Caco-2 (cell line): ENCODE data around the gene WLS. TPM values are rescaled to one million over a fixed set of nuclear protein-coding genes. Genes with fewer than 3 reads are reported as not detected.

ENCODE experiments used
- BruUV-seq: library from RNA; stranded (reverse); fragments of 400-500 nt; replicated peaks from 2 replicates; lab custom pipeline; 2021; lab: Mats Ljungman, UMichigan
- CTCF ChIA-PET: fragments of 300-600 bp; sonication (Branson Sonifier 250); formaldehyde crosslinking; loops from one replicate; lab custom pipeline; 2022; ENCODE audit warnings: antibody characterized with exemption; lab: Charles Lee
- POLR2A ChIA-PET: fragments of 300-600 bp; sonication (Branson Sonifier 250); formaldehyde crosslinking; loops from one replicate; lab custom pipeline; 2022; ENCODE audit warnings: antibody characterized with exemption; lab: Charles Lee
- DNase-seq, 2 experiments: peaks; one replicate each; pipeline versions ENCODE4 v3.0.0 to v3.0.0-alpha.2; 2020 to 2022
- H3K27me3 ChIP-seq: replicated peaks from 2 replicates; pipeline ENCODE4 v1.6.0; 2011; ENCODE audit warnings: low read length; ENCODE audit not compliant: control insufficient read depth, insufficient read depth
- H3K36me3 ChIP-seq: 2 replicates; pipeline ENCODE4 v1.5.1; 2011; ENCODE audit warnings: low read length; ENCODE audit not compliant: control insufficient read depth, insufficient read depth
- H3K4me1 ChIP-seq: fragments of 250-450 bp; sonication (Bioruptor Pico); 2 replicates; pipeline ENCODE4 v1.5.1; 2020; ENCODE audit warnings: mild to moderate bottlenecking
- H3K4me3 ChIP-seq: 2 replicates; pipeline ENCODE4 v1.5.1; 2011; ENCODE audit warnings: low read depth, mild to moderate bottlenecking, control low read depth, low read length
- H3K9me3 ChIP-seq: fragments of 250-450 bp; sonication (Bioruptor Pico); 2 replicates; pipeline ENCODE4 v1.5.1; 2020; ENCODE audit warnings: mild to moderate bottlenecking, moderate library complexity
- H3K27ac Mint-ChIP-seq: one replicate; pipeline ENCODE4 v1.8.0; 2022; ENCODE audit warnings: mixed read lengths; ENCODE audit not compliant: unreplicated experiment
- H3K27me3 Mint-ChIP-seq: one replicate; pipeline ENCODE4 v1.8.0; 2022; ENCODE audit warnings: mixed read lengths; ENCODE audit not compliant: insufficient read depth, unreplicated experiment
- H3K36me3 Mint-ChIP-seq: one replicate; pipeline ENCODE4 v1.8.0; 2022; ENCODE audit warnings: mild to moderate bottlenecking, mixed read lengths; ENCODE audit not compliant: insufficient read depth, unreplicated experiment
- H3K4me1 Mint-ChIP-seq: one replicate; pipeline ENCODE4 v1.8.0; 2022; ENCODE audit warnings: low read depth, mixed read lengths; ENCODE audit not compliant: unreplicated experiment
- H3K4me3 Mint-ChIP-seq: one replicate; pipeline ENCODE4 v1.8.0; 2022; ENCODE audit warnings: mild to moderate bottlenecking, moderate library complexity, mixed read lengths; ENCODE audit not compliant: unreplicated experiment
- H3K9me3 Mint-ChIP-seq: one replicate; pipeline ENCODE4 v1.8.0; 2022; ENCODE audit warnings: mixed read lengths; ENCODE audit not compliant: unreplicated experiment
- CTCF ChIP-seq, 2 experiments: fragments of 200-600 bp in 1 of 2; IDR thresholded peaks; 1 replicate in 1 of 2; 2 replicates in 1 of 2; pipeline versions ENCODE4 v1.5.1 to v1.8.0; 2011 to 2022; ENCODE audit warnings: antibody characterized with exemption in 1 of 2, control low read depth in 1 of 2, inconsistent platforms in 1 of 2, low read depth in 1 of 2, low read length in 1 of 2, mild to moderate bottlenecking in 1 of 2, moderate library complexity in 1 of 2; ENCODE audit not compliant: insufficient read depth in 1 of 2, severe bottlenecking in 1 of 2, unreplicated experiment in 1 of 2
- intact Hi-C: fragments of 100-400 bp; cut with micrococcal nuclease; formaldehyde crosslinking; loops from one replicate; pipeline ENCODE4 v1.10.0; 2022; ENCODE audit not compliant: unreplicated experiment
- total RNA-seq: library from RNA; stranded (reverse); gene quantifications from 2 replicates; pipeline ENCODE4 v1.2.3, GENCODE V29; 2022

WLS gene
- total RNA-seq, 1 experiment from 2014 or later, result 72.3 TPM

DNA sequence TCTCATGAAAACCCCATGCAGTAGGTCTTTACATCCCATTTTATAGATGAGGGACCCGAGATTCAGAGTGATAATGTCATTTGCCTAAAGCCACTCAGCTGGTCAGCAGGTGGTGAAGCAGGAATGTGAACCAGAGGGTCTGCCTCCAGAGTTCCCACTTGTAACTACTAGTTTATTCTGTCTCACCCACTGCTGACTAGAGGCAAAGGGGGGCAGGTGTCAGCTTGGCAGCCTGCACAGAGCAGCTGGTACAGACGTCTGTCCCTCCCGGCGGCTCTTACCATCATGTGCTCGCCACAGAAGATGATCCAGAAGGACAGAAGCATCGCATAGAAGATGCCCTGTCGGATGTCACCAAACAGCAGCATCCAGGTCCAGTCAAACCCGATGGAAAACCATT, 82.4 kb downstream of the WLS start:
- no peak overlapping the region for H3K27ac Mint-ChIP-seq
- DNase-seq, result no peak
- ChIA-PET POLR2A (no interaction called here), CTCF (no interaction called here)
- TF ChIP-seq CTCF (IDR thresholded peaks at IDR 0.05; ENCODE audit: insufficient read depth in 1 of 2, low read depth in 1 of 2, low read length in 1 of 2, severe bottlenecking in 1 of 2, unreplicated experiment in 1 of 2), result no peak
- peaks cover 16% of the 10 kb centered on the region for H3K4me1 ChIP-seq
- no peaks in the 10 kb centered on the region for H3K9me3 ChIP-seq
- no TSS peak for BruUV-seq
- no peaks in the 10 kb centered on the region for H3K9me3 Mint-ChIP-seq
- H3K36me3 Mint-ChIP-seq, result peaks cover 17% of the 10 kb centered on the region
- H3K27me3 ChIP-seq, result no peaks in the 10 kb centered on the region
- H3K36me3 ChIP-seq, result no peaks in the 10 kb centered on the region; the same call in 1 of the 2 replicates
- no peaks in the 10 kb centered on the region for H3K27me3 Mint-ChIP-seq
- no peak overlapping the region for H3K4me3 ChIP-seq
- intact Hi-C loops, result no loop called here
- H3K4me3 Mint-ChIP-seq, result no peak overlapping the region
- peaks cover 11% of the 10 kb centered on the region for H3K4me1 Mint-ChIP-seq

- Mint-ChIP-seq H3K9me3 (no peaks in the 10 kb centered on the region), H3K4me3 (no peak overlapping the region), H3K27me3 (no peaks in the 10 kb centered on the region), H3K27ac (no peak overlapping the region), H3K36me3 (peaks cover 13% of the 10 kb centered on the region), H3K4me1 (peaks cover 11% of the 10 kb centered on the region)
- TF ChIP-seq CTCF (IDR thresholded peaks at IDR 0.05; ENCODE audit: insufficient read depth in 1 of 2, low read depth in 1 of 2, low read length in 1 of 2, severe bottlenecking in 1 of 2, unreplicated experiment in 1 of 2), result no peak
- H3K9me3 ChIP-seq, result no peaks in the 10 kb centered on the region
- ChIA-PET CTCF (no interaction called here), POLR2A (no interaction called here)
- no TSS peak for BruUV-seq
- intact Hi-C loops, result no loop called here
- no peaks in the 10 kb centered on the region; the same call in 1 of the 2 replicates for H3K36me3 ChIP-seq
- no peak for DNase-seq
- H3K4me1 ChIP-seq, result peaks cover 18% of the 10 kb centered on the region
- H3K27me3 ChIP-seq, result no peaks in the 10 kb centered on the region
- no peak overlapping the region for H3K4me3 ChIP-seq
These were observed 83.1 kb downstream of the WLS start for GRCh38 chr1:68149110-68149798.

DNA sequence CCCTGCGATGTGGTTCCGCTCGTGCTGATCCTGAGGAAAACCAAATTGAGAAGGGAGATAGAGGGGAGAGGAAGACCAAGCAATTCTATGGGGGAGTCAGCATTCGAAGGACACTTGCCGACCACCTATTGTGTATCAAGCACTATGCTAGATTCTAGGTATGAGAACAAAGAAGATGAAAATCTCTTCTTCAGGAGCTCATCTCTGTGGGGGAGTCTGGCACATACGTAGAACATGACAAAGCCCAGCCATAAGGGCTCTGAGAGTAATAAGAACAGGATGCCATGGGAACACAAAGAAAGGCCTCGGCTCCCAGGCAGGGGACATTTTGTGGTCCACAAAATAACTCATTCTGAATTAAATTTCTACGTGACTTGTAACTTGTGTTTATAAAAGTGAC, 83.7 kb downstream of the WLS start:
- peaks cover 13% of the 10 kb centered on the region for H3K36me3 Mint-ChIP-seq
- no peak overlapping the region for H3K4me3 Mint-ChIP-seq
- TF ChIP-seq CTCF (IDR thresholded peaks at IDR 0.05; ENCODE audit: insufficient read depth in 1 of 2, low read depth in 1 of 2, low read length in 1 of 2, severe bottlenecking in 1 of 2, unreplicated experiment in 1 of 2), result no peak
- no TSS peak for BruUV-seq
- H3K4me3 ChIP-seq, result no peak overlapping the region
- peaks cover 18% of the 10 kb centered on the region for H3K4me1 ChIP-seq
- H3K27ac Mint-ChIP-seq, result no peak overlapping the region
- peaks cover 11% of the 10 kb centered on the region for H3K4me1 Mint-ChIP-seq
- H3K36me3 ChIP-seq, result no peaks in the 10 kb centered on the region; the same call in 1 of the 2 replicates
- intact Hi-C loops, result no loop called here
- ChIA-PET CTCF (no interaction called here), POLR2A (no interaction called here)
- H3K9me3 Mint-ChIP-seq, result no peaks in the 10 kb centered on the region
- H3K27me3 Mint-ChIP-seq, result no peaks in the 10 kb centered on the region
- H3K27me3 ChIP-seq, result no peaks in the 10 kb centered on the region
- H3K9me3 ChIP-seq, result no peaks in the 10 kb centered on the region
- no peak for DNase-seq
